ENCODE data around the gene RAF1.

DNA sequence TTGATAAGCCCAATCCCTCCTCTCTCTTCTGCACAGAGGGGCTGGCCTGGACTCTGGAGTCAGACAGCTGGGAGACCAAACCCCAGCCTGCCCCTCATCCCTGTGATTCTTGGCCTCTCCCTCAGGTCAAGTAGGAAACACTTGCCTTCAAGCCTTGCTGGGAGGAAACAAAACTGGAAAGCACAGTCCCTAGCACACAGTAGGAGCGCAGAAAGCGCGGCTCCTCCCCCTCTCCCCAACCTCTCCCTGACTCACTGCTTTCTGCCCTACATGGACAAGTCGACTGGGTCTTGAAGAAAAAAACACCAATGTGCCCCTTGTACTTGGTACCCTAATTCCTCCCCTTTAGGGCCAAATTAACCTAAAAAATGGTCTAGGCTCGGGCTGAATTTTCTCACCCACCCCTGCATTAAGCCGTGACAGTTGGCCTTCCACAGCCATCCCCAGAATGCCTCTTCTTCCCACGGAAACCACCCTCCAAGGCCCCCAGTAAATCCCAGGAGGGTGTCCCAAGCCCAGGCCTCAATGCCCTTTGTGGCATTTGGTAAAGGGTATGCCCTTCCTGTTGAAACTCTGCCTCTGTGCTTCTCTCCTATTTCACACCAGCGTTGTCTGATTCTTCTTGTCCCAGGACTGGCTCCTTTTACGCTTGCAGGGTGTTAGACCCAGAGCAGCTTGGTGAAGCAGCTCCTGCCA lies 11.3 kb upstream of the RAF1 start:
- TF ChIP-seq, protein P1, sequence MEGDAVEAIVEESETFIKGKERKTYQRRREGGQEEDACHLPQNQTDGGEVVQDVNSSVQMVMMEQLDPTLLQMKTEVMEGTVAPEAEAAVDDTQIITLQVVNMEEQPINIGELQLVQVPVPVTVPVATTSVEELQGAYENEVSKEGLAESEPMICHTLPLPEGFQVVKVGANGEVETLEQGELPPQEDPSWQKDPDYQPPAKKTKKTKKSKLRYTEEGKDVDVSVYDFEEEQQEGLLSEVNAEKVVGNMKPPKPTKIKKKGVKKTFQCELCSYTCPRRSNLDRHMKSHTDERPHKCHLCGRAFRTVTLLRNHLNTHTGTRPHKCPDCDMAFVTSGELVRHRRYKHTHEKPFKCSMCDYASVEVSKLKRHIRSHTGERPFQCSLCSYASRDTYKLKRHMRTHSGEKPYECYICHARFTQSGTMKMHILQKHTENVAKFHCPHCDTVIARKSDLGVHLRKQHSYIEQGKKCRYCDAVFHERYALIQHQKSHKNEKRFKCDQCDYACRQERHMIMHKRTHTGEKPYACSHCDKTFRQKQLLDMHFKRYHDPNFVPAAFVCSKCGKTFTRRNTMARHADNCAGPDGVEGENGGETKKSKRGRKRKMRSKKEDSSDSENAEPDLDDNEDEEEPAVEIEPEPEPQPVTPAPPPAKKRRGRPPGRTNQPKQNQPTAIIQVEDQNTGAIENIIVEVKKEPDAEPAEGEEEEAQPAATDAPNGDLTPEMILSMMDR (IDR thresholded peaks at IDR 0.05) = no peak
- TF ChIP-seq POLR2A (IDR thresholded peaks at IDR 0.05) = no peak
